NCI-H1694 treated with DMSO at 0.1 percent for 48 hours (cell line): Measurements from ENCODE around the gene GAD2.

ENCODE experiments used
- DNase-seq: peaks from one replicate; lab custom pipeline; 2025; lab: John Stamatoyannopoulos, UW

Gene GAD2

GRCh38 chr10:26216585-26217395 lies at the start of gene GAD2:
Gene GAD2 (plus strand): TSS chr10:26216774. CDS start chr10:26216810, 36 bp downstream.
- DNase-seq = no peak

- no peak for DNase-seq
These were observed 47.1 kb upstream of the GAD2 start for GRCh38 chr10:26169466-26169865.

DNA sequence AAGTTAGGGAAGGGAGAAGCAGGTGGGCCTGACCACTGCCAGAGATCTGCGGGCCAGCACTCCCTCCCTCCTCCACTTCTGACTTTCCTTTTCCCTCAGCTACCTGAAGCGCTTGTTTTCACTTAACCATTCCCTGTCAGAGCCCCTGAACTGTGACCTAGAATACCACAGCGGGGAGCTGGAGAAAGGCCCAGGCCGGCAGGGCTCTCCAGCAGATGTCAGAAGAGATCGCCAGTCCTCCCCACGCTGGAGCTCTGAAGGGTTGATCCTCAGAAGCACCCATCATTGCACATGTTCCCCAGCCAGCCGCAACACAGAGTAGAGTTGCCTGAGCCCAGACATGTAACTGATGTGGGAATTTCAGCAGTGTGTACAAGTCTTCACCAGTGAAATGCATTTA lies 44.4 kb upstream of the GAD2 start:
- DNase-seq = no peak

DNA sequence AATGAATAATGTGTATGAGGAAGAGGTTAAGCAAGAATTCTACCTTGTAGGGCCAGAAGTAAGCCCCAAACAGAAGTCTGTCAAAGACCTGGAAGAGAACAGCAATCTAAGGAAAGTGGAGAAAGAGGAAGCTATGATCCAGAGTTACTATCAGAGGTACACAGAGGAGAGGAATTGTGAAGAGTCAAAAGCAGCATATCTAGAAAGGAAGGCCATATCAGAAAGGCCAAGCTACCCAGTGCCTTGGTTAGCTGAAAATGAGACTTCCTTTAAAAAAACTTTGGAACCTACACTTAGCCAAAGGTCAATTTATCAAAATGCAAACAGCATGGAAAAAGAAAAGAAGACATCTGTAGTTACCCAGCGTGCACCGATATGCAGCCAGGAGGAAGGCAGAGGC lies 42.7 kb upstream of the GAD2 start:
- DNase-seq = no peak

- no peak for DNase-seq
These were observed 39.2 kb upstream of the GAD2 start for GRCh38 chr10:26177341-26177740.

GRCh38 chr10:26194275-26194674 lies 22.3 kb upstream of the GAD2 start:
- DNase-seq = no peak

GRCh38 chr10:26197248-26197647 lies 19.3 kb upstream of the GAD2 start:
- no peak for DNase-seq

DNA sequence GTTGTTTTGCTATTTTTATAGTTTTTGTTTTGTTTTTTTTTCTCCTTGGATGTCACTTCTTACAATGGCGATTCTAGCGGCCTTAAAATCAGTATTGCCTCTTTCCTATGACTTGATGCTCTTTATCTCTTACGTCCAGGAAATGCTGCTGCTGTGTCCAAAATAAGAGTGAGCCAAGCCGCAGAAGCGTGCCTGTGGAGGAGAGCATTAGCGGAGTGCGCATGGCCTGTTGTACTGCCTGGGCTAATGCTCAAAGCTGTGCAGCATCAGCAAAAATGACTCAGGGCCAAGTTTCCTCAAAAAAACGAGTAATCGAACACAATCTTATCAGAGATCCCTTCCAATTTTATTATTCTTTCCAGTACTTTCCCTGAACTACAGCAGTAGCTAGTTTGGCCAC lies 18.5 kb upstream of the GAD2 start:
- no peak for DNase-seq

DNA sequence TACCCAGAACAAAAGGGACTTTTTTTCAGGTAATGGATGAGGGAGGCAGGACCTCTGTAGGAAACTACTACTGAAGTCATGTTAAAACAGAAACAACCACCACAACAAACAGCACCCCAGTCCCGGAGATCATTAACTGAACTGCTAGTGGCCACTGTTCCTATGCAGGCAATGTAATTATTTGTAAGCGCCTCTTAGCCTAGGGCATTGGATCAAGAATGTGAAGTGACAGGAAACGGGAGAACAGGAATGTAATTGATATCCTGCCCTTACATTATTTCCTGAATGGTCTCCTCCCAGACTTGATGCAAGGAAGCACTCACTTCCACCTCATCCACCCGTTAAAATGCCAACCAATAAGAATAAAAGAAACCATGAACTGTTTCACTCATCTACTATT lies 16.7 kb upstream of the GAD2 start:
- no peak for DNase-seq

DNA sequence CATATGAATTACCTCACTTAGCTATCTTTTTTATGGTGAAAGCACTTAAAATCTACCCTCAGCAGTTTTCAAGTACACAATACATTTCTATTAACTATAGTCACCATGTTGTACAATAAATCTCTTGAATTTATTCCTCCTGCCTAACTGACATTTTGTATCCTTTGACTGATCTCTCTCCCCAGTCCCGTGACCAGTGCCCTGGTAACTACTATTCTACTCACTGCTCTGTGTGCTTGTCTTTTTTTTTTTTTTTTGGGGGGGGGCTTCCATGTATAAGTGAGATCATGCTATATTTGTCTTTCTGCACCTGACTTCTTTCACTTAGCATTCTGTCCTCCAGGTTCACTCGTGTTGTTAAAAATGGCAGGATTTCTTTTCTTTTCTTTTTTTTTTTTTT lies 11.4 kb upstream of the GAD2 start:
- no peak for DNase-seq

- no peak for DNase-seq
These were observed 4.7 kb upstream of the GAD2 start for GRCh38 chr10:26211781-26212444.

DNA sequence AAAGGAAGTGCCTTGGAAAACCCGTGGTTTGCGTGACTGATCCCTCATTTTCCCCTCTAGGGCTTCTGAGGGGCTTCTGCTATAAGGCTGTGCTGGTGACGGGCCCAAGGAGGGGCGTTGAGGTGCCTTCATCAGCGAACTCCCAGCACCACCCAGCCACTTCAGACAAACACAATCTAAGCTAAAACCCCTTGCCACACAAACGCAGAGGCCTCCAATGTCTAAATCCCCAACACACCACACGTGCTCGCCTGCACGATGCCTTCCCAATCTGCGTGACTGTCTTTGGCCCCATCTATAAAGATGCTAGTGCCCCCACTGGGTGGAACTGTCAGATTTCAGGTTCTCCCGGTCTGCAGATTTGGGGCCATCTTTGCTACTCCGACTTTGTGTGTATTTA lies 4.1 kb upstream of the GAD2 start:
- no peak for DNase-seq

DNA sequence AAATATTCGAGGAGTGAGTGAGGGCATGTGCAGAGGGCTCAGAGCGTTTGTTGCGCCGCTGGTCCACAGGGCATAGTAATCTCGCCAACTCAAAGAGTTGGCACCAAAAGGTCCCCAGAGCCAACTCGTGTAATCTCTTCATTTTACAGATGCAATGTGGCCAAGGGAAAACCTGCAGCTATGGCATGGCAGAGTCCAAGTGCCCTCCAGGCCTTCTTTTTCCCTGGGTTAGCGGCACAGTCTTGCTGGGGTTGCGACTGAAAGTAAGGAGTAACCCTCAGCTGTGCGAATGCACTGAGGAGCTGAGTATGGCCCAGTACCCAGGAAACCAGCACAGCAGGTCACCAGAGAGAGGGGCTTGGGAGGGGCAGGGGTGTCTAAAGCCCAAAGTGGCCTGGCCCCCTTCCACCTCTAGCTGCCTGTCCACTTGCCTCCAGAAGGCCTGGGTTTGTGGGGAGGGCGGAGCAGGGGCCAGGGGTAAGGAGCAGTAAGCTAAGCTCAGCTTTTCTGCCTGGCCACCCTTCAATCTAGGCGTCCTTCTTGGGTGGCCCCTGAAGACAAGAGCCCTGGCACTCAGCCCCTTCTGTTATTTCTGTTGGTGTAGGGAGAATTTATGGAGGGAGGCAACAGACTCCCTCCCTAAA lies 3.3 kb upstream of the GAD2 start:
- DNase-seq = no peak

- DNase-seq = no peak
These were observed 2.6 kb upstream of the GAD2 start for GRCh38 chr10:26214004-26214403.

DNA sequence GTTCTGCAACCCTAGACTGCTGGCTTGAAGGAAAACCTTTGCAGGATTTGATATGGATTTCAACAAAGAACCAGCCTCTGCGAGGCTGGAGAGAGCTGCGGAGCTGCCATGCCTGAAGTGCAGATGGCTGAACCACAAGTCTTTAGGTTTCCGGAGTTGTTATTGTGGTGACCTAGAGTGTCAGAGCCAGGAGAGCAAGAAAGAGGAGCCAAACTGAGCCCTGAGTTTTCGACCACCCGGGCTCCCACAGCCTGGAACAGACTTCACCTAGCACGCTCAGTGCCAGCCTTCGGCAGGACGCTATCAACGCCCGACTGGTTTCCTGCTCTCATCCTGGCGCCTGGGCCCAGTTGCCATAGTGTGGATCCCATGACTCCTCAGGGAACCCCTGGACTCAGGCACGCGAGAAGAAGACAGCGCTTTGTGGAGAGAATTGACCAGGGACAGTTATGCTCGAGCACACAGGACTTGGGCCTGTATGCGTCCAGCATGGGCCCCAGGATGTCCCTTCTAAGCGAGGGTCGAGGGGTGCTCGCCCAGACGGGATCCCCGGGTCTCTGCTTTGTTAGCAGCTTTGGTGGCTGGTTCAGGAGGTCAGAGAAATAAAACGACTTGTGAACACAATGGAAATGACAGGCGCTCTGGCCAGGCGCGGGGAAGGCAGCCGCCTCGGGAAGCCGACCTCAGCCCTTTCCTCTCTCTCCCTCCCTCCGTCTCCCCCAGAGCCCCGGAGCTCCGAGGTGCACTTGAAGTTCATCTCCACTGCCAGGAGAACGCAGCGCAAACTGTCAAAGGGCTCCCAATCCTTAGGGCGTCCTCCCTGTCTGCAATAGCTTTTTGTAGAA lies 1.8 kb upstream of the GAD2 start:
- no peak for DNase-seq

DNA sequence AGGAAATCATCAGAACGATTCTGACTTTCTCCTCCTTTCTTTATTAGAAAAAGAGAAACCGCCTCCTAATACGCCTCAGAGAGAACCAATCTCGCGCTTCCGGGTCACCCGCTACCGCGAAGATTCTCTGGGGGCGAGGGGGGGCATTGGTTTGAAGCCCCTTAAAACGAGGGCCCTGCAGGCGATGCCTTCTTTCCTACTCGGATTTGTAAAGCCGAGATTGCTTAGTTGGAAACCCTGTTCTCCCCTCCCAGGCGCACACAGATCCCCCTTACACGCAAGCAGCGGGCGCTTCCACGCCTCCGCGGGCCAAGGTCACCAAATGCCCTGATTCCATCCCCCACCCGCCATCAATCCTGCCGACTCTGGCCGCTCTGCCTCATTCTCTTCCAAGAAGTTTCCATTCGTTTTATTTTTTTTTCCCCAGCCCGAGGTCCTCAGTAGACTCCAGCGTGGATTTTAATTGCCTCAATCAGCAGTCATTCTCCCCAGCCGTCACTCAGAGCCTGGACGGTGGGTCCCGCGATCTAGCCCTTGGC lies 1.1 kb upstream of the GAD2 start:
- DNase-seq = no peak

- no peak for DNase-seq
These were observed 514 bp upstream of the GAD2 start for GRCh38 chr10:26215935-26216584.

DNA sequence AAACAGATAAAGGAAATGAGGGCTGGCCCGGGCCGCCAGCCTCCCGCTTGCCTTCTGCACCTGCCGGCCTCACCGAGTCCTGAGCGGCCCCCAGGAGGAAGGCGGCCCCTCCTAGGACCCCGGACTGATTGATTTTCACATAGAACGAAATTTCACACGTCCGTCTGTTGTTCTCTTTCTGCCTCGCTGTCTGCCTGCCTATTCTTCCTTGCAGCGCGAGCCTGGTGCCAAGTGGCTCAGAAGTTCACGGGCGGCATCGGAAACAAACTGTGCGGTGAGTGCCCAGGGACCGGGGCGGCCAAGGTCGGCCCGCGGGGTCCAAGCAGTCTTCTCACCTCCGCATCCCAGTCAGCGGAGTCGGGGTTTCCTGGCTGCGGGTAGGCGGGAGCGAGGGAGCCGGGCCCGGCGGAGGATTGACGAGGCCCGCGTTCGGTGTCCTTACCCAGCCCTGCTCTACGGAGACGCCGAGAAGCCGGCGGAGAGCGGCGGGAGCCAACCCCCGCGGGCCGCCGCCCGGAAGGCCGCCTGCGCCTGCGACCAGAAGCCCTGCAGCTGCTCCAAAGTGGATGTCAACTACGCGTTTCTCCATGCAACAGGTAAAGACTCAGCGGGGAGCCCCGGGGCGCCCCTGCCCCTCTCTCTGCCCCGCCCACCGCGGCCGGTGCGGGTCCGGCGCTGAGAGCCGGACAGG lies 967 bp downstream of the GAD2 start:
- no peak for DNase-seq

DNA sequence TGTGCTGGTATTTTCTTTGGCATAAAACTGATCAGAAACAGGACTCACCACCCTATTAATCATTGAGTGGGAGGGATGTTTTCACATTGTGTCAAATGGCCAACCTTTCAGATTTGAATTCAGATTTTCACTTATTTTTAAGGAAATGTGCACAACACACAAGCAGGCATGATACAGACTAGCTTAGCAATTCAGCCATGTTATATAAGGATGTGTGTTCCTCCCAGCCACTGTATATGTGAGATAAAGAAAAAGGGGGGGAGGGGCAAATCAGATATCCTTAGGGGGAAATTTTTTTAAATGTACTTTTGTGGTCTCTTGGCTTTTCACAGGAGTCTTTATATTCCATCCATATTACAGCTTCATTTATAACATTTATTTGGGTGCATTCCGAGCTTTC lies 3.1 kb downstream of the GAD2 start:
- no peak for DNase-seq

DNA sequence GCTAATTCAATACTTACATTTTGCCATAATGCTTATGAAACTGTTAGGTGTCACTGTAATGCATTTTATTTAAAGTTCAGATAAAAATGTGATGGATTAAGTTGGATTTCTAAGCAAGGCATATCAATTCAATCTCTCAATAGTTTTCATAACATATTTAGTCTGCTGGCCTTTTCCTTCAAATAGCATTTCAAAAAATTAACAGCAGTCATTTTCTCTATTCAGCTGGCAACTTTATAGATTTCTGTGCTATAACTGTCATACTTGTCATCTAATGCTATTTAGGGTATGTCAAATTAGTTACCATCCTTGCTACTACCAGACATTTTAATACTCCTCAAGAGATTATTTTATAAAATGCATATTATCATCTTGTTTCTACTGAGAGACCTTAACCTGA lies 4.3 kb downstream of the GAD2 start:
- DNase-seq = no peak

DNA sequence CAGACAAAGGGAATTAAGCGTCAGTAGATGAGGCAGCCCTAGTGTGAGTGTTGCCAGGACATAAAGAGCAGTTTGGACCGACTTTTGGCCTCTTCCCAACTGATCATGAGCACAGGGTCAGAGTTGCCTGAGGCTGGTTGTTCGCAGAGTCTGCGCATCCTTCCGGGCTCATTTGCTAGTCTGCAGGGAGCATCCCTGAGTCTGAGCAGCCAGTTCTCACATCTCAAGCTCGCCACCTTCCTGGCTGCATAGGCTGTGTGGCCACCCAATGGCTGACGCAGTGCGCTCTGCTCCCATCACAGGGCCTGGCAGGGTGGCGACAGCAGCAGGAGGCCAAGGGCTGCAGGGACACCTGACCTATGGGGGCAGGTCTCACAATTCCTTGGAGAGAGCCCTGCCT lies 5.0 kb downstream of the GAD2 start:
- DNase-seq = no peak
